ENCODE results near the gene UCHL3.

Gene UCHL3

DNA sequence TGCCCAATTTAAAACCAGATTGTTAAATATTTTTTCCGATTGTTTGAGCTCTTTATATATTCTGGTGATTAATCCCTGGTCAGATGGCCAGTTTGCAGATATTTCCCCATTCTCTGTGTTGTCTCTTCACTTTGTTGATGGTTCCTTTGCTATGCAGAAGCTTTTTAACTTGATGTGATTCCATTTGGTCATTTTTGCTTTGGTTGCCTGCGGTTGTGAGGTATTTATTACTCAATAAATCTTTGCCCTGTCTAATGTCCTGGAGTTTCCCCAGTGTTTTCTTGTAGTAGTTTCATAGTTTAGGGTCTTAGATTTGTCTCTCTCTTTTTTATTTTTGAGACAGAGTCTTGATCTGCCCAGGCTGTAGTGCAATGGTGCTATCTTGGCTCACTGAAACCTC lies 62.8 kb downstream of the UCHL3 start:
- no peak overlapping the region for H3K27ac ChIP-seq
- H3K27me3 ChIP-seq: no peaks in the 10 kb centered on the region
- DNase-seq: no peak
- TF ChIP-seq, protein P1, sequence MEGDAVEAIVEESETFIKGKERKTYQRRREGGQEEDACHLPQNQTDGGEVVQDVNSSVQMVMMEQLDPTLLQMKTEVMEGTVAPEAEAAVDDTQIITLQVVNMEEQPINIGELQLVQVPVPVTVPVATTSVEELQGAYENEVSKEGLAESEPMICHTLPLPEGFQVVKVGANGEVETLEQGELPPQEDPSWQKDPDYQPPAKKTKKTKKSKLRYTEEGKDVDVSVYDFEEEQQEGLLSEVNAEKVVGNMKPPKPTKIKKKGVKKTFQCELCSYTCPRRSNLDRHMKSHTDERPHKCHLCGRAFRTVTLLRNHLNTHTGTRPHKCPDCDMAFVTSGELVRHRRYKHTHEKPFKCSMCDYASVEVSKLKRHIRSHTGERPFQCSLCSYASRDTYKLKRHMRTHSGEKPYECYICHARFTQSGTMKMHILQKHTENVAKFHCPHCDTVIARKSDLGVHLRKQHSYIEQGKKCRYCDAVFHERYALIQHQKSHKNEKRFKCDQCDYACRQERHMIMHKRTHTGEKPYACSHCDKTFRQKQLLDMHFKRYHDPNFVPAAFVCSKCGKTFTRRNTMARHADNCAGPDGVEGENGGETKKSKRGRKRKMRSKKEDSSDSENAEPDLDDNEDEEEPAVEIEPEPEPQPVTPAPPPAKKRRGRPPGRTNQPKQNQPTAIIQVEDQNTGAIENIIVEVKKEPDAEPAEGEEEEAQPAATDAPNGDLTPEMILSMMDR (IDR thresholded peaks at IDR 0.05): no peak
- H3K4me1 ChIP-seq: no peaks in the 10 kb centered on the region
- no peaks in the 10 kb centered on the region for H3K36me3 ChIP-seq
- H3K9me3 ChIP-seq: no peaks in the 10 kb centered on the region
- intact Hi-C loops (cut with DNase I; ENCODE audit: low total_unique reads): no loop called here
- no peak overlapping the region for H3K4me3 ChIP-seq

DNA sequence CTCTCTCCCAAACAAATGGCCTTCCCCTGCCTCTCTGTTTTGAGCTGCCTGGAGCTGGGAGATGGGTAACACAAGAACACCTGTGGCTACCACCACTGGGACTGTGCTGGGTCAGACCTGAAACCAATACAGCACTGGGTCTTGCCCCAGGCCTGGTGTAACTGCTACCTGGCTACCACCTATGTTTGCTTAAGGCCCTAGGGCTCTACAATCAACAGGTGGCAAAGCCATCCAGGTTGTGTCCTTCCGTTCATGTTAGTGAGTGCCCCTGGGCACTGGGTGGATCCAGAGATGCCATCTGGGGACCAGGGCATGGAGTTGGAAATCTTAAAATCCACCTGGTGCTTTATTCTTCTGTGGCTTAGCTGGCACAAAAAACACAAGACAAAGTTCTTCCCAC lies 67.6 kb downstream of the UCHL3 start:
- Histone ChIP-seq H3K27ac (no peak overlapping the region), H3K9me3 (no peaks in the 10 kb centered on the region), H3K4me1 (peaks cover 0 to 30% (median 1%) of the 10 kb centered on the region in 4 donors), H3K27me3 (no peaks in the 10 kb centered on the region), H3K36me3 (no peaks in the 10 kb centered on the region), H3K4me3 (no peak overlapping the region)
- intact Hi-C loops (cut with DNase I; ENCODE audit: low total_unique reads): no loop called here
- TF ChIP-seq, protein P1 (IDR thresholded peaks at IDR 0.05): no peak
- no peak for DNase-seq

DNA sequence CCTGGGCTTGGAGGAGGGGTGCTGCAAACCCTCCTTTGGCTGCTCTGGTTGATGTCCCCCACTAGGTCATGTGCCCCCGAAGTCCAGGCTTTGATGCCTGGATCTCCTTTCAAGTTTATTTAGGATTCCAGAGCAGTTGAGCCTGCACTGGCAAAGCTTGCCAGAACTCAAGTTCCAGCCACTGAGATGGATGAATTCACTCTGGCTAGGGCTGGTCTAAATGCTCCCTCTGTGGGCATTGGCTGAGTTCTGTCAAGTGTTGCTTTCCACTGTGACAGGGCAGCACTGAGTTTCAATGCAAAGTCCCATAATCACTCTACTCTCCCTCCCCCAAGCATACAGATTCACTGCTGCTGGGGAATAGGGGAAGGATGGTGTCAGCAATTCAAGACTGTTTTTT lies 68.7 kb downstream of the UCHL3 start:
- Histone ChIP-seq H3K4me1 (peaks cover 0 to 41% (median 1%) of the 10 kb centered on the region in 4 donors), H3K27ac (no peak overlapping the region), H3K4me3 (no peak overlapping the region), H3K36me3 (no peaks in the 10 kb centered on the region), H3K27me3 (no peaks in the 10 kb centered on the region), H3K9me3 (no peaks in the 10 kb centered on the region)
- TF ChIP-seq, protein P1 (IDR thresholded peaks at IDR 0.05): no peak
- no peak for DNase-seq
- intact Hi-C loops (cut with DNase I; ENCODE audit: low total_unique reads): no loop called here

DNA sequence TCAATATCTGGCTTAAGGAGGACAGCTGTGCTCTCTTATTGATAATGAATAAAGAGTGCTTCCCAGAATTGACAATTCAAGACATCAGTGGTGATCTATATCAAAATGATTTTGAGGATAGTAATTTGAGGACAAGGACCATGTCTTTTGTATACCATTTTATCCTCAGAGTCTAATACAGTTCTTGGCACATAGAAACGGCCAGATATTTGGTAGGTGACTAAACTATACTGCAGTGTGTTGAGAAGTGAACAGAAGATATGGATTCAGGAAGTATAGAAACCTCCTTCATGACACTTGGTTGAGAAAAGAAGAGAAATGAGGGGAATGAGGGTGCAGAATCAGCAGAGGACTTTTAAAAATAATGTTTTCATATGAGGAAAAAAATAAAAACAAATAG lies 70.4 kb downstream of the UCHL3 start:
- Histone ChIP-seq H3K4me1 (peaks cover 0 to 43% (median 1%) of the 10 kb centered on the region in 4 donors), H3K9me3 (no peaks in the 10 kb centered on the region), H3K4me3 (no peak overlapping the region), H3K36me3 (no peaks in the 10 kb centered on the region), H3K27me3 (no peaks in the 10 kb centered on the region), H3K27ac (no peak overlapping the region)
- no peak for DNase-seq
- TF ChIP-seq, protein P1 (IDR thresholded peaks at IDR 0.05): no peak
- intact Hi-C loops (cut with DNase I; ENCODE audit: low total_unique reads): no loop called here

DNA sequence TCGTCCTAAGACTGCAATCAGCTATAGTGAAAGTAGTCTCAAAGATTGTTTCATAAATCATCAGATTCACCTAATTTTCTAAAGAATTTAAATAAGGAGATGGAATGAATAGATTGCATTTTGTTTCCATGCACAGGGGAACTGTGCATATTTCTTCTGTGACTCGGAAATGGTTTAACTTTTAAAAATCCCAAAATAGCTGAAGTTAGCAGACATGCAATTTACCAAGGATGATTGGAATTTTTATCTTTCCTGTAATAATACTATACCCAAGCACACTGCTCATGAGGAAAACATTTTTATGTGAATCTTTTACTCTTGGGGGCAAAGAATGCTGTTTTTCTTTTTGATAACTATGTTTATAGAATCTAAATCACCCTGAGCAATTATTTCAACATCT lies 71.6 kb downstream of the UCHL3 start:
- Histone ChIP-seq H3K27ac (no peak overlapping the region), H3K4me3 (no peak overlapping the region), H3K4me1 (peaks cover 0 to 43% (median 1%) of the 10 kb centered on the region in 4 donors), H3K9me3 (no peaks in the 10 kb centered on the region), H3K27me3 (no peaks in the 10 kb centered on the region), H3K36me3 (peaks cover 0 to 5% (median 0%) of the 10 kb centered on the region in 3 donors)
- TF ChIP-seq, protein P1 (IDR thresholded peaks at IDR 0.05): no peak
- intact Hi-C loops (cut with DNase I; ENCODE audit: low total_unique reads): no loop called here
- no peak for DNase-seq

DNA sequence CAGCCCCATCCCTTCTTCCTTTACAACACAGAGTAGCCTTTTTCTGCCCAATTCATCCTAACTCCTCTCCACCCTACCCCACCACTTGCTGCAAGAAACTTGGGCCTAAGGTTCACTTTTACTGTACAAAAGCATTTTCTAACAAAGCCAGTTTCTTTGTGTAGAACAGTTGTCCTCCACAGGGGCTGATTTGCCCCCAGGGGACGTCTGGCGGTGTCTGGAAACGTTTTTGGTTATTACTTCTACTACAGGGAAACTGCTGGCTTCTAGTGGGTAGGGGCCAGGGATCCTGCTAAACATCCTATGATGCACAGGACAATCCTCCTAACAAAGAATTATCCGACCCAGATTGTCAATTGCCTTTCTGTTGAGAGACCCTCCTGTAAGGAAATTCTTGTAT lies 79.2 kb downstream of the UCHL3 start:
- H3K4me1 ChIP-seq: no peaks in the 10 kb centered on the region
- no peak overlapping the region for H3K27ac ChIP-seq
- TF ChIP-seq, protein P1 (IDR thresholded peaks at IDR 0.05): no peak
- DNase-seq: no peak
- intact Hi-C loops (cut with DNase I; ENCODE audit: low total_unique reads): no loop called here
- no peaks in the 10 kb centered on the region for H3K27me3 ChIP-seq
- no peak overlapping the region for H3K4me3 ChIP-seq
- peaks cover 0 to 6% (median 0%) of the 10 kb centered on the region in 3 donors for H3K36me3 ChIP-seq
- H3K9me3 ChIP-seq: no peaks in the 10 kb centered on the region
